GM19099 (cell line): Measurements from ENCODE around the gene SMAD7.

Experiments used
- POLR2A ChIP-seq: IDR thresholded peaks from 3 replicates; pipeline ENCODE4 v1.6.1; 2011; ENCODE audit warnings: low read depth; ENCODE audit not compliant: insufficient read length; ENCODE audit errors: extremely low read depth

SMAD7 gene

DNA sequence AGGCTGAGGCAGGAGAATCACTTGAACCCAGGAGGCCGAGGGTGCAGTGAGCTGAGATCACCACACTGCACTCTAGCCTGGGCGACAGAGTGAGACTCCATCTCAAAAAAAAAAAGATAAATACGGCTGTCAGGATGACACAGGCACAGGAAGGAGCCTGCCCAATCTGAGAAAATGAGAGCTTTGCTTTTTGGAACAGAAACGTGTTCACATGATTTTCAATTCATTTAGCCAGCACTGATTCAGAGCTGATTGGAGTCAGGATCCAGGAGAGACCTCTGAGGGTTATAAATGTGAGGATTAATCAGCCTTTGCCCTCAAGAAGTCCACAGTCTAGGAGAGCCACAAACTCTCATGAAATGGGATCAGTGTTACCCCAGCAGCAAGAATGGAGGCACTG, 6.9 kb upstream of the SMAD7 start:
- no peak for TF ChIP-seq POLR2A

DNA sequence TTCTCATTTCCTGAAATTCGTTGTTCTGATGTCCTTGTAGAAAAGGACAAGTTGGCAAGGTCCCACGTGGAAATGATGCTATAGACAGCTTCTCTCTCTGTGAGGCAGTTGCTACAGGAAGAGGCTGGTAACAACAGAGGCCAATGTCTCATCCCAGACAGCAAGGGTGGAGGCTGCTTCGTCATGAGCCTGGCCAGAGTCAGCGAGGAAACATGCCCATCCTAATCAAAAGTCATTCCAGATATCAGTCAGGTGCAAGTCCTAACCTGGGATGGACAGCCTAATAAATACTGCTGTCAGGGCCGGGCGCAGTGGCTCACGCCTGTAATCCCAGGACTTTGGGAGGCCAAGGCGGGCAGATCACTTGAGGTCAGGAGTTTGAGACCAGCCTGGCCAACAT, 6.4 kb upstream of the SMAD7 start:
- no peak for TF ChIP-seq POLR2A

DNA sequence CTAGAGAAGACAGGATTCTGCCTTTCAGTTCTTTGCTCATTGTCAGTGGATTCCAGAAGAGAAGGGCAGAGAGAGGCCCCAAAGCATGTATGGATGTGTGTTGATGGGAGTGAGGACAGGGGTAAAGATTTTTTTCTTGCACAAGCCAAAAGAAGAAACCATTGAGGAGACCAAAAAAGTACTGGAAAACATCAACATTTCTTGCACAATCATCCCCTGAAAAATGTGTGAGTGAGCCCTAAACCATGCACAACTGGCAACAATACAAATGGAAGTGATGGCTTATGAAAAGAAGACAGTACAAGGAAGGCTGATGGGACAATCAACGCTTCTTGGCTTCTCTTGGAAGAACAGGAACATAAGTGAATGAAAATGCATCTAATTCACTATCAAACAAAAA, 5.6 kb upstream of the SMAD7 start:
- no peak for TF ChIP-seq POLR2A

DNA sequence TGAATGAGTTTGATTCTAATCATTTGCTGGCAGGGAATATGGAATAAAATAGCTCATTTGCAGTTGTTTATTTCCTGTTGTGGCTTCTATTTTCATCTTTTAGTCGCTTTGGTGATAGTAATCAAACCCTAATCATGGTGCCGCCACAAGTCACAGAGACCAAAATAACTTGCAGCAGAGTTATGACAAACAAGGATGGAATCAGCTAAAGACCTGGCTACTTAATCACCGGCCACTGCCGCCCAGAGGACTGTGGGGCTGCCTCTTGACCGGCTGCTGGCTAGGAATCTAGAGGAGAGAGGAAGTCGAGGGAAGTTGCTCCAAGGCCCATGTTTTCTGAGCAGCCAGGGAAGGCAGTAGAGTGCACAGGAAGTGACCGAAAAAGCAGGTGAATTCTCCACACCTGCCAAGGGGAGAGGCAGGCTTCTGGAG, 5.1 kb upstream of the SMAD7 start:
- no peak for TF ChIP-seq POLR2A

DNA sequence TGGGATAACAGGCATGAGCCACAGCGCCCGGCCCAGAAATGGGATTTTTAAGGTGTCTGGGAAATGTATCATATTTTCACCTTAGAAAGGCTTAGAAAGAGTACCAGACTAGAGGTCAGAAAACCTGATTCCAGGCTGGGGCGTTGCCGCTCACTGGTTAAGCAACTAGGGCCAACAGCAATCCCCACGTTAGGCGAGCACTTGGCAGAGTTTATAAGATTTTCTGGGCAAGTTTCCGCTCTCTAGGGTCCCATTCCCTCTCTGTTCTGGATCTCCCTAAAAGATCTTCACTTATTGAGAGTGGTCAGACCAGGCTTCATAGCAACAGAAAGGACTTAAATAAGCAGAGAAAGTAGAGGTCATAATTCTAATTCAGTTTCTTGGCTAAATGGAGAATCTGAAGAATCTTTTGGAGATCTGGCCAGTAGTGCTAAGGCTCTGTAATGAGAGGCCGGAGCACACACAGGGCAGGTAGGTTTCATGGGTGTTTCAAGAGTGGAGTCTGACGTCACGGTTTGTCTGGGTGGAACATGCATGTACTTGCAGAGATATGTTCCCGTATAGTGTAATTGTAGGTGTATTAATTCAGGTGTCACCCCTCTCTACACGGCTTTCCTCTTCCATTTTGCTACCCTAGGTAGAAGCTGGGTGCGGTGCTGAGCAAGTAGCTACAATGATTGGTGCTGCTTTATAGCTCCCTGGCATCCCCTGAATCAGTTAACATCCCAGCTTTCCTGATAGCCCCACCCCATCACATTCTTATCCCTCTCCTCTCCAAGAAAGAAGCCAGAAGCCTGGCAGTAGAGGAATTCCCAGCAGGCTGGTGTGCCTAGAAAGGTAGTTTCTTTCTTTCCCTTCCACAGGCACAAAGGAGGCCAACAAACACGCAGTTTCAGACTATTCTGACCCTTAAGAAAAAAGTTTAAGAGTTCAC, 4.4 kb upstream of the SMAD7 start:
- TF ChIP-seq POLR2A: no peak

DNA sequence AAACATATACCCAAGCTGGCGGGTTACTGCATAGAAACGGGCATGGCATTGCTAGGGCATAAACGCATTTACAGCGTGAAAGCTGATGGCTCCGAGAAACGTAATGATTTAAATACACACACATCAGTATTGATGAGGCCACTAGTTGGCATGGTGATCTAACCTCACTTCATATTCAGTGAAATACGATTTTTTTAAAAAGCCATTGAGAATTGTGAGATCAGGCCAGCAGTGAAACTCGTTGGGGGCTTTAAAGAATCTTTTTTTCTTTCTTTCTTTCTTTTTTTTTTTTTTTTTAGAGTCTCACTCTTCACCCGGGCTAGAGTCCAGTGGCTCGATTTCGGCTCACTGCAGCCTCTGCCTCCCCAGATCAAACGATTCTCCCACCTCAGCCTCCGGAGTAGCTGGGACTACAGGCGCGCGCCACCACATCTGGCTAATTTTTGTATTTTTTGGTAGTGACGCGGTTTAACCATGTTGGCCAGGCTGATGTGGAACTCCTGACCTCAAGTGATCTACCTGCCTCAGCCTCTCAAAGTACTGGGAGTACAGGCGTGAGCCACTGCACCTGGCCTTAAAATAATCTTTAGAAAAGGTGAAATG, 2.4 kb upstream of the SMAD7 start:
- no peak for TF ChIP-seq POLR2A

DNA sequence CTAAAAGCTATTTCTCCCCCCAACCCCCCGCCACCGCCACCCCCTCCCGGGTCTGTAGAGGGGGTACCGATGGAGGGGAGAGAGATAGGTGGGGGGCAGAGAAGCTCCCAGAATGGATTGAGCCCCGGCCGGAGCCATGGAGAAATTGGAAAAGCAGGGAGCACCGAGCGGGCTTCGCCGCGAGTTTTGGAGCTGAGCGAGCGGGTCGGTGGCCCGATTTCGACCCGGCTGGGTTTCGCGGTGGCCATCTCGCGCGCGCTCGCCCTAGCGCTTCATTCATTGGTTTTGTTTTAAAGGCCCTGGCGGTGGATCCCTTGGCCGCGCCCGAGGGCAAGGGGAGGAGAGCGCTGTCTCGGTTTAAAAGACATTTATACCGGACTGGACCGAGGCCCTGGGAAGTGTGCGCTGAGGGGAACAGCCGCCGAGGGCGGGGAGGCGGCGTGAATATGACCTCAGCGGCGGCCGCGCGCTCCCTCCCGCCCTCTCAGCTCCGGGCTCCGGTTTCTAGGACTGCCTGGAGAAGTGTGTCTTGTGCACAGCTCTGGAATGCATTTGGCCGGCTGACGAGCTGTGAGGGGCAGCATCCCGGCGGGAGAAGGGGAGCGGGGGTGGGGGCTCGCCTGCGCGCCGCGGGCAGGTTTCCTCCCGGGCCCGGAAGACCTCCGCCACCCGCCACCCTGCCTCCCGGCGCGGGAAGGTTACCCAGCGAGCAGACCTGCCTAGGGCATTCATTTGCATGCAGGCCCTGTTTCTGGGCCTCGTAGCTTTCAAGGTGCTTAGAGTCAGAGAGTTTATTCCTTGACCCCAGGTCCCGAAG, 1.7 kb upstream of the SMAD7 start:
- TF ChIP-seq POLR2A: peak; percentile 57

DNA sequence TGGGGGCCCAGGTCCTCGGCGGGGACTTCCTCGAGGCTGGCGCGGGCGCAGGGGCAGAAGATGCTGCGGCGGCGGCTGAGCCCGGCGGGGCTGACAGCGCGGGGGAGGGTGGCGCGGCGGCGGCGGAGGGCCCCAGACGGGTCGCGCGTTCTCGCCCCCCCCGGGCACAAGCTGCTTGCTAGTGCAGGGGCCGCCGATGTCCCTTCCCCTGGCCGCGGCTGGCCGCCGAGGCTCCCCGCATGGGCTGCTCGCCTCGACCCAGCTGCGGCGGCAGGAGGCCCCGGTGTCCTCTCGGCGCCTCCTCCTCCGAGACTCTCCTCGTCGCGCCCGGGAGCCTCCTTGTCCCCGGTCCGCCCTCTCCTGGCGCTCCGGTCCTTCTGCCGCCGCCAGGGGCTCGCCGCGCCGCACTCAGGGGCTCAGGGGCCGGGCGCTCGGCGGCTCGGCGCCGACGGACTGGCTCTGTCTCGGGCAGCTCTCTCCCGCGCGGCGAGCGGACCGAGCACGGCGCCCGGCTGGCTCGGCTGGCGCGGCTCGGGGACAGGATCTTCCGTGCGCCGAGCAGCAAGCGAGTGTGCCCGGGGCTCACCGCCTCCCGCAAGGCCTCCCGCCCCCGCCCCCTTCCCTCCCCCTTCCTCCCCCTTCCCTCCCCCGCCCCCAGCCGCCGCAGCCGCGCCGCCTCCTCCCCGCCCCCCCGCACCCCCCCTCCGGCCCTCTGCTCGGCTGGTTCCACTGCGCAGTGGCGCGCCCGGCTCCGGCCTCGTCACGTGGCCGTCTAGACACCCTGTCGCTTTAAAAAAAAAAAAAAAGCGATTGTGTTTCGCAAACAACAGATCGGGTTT, 902 bp upstream of the SMAD7 start:
- peak; percentile 79 for TF ChIP-seq POLR2A

DNA sequence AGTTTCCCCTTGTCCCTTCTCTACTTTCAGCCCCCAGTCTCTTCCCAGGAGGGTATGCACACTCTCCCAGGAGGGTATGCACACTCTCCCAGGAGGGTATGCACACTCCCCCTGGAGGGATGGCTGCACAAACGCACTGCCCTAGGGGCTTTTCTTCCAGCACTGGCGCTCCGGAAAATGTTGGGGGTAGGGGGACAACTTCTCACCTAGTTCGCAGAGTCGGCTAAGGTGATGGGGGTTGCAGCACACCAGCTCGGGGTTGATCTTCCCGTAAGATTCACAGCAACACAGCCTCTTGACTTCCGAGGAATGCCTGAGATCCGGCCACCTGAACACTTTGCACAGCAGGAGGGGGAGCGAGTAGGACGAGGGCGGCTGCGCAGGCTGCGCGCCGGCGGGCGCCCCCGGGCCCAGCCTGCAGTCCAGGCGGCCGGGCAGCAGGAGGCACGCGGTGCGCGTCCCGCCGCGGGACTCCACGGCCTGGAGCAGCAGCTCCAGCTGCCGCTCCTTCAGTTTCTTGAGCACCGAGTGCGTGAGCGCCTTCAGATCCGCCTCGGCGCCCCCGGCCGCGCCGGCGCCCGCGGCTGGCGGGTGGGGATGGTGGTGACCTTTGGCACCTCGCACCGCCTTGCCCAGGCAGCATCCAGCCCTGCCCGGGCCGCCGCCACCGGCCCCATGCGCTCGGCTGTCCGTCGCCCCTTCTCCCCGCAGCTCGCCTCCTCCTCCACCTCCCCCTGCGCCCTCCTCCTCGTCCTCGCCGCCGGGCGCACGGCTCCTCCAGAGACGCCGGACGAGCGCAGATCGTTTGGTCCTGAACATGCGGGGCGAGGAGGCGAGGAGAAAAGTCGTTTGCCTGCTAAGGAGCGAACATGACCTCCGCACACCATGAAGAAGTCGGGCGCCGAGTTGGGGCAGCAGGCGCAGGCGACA, 894 bp downstream of the SMAD7 start:
- TF ChIP-seq POLR2A: peak; percentile 29

DNA sequence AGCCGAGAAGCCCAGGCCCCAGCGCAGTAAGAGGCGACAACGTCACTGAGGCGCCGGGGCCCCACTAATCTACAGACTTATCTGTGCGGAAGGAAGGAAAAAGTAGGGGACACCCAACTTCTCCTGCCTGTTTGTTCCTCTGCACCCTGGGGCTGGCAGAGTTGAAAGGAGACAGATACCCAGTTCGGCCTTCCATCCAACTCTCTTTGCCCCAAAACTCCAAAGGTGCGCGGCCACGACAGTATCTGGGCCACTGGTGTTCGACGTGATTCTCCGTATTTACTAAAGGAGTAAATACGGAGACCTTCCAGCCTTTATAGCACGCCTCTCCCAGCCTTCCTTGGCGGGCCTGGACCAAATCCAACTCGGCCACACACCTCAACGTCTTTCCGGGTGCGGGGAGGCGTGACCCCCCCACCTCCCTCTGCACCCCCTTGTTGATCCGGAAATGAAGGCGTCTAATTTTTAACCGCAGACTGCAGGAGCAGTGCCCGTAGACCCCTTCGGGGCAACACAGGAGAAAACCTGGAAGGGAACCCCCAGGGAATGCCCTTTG, 1.6 kb downstream of the SMAD7 start:
- no peak for TF ChIP-seq POLR2A

DNA sequence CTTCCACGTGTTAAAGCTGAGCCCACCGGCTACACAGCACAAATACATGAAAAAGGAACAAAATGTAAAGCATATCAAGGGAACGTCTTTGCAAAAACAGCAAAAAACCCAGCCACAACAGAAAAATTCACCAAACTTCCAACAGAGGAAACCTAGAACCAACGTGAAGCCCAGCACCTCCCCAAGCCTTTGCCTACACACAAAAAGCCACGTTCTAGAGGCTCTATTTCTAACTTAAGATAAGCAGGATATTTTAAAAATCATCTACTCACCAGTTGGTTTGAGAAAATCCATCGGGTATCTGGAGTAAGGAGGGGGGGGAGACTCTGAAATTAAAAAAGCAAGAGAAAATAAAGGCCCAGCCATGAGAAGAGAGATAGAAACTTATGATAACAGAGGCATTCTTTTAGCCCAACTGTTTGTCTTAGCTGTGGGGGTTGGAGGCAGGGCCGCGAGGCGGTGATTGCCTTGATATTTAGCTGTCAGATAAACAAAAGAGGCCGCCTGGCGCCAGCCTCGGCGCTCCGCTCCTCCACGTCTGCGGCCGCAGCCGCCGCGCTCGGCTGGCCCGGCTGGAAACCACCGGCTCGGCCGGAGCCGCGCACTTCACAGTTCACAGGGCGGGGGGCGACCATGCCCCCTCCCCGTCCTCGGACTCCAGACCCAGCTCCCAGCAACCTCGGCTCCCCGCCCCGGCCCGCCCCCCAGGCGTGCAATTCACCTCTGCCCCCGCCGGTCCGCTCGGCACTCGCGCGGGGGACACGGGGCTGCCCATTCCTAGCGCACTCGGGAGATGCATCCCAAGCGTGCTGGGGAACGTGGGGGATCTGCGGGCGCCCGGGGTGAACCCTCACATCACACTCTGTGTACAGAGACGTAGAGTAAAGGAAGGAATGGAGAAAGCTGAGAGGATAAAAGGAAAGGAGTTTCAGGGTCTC, 2.4 kb downstream of the SMAD7 start:
- TF ChIP-seq POLR2A: peak; percentile 8

DNA sequence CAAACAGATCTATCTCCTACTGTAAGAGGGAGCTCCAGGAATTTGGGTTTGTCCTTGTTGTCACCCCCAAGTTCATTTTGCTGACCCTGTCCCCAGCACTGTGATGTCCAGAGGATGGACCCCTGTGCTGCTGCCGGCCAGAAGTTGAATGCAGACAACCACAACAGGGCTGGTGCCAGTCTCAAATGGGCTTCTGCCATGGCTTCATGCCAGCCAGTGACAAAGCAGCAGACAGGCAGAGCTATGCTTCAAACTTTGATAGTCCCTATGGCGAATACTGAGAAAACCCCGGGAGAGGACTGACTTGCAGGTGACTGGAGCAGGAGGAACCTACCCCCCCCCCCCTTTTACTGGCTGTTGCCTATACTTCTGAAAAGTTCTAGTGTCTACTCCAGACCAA, 3.2 kb downstream of the SMAD7 start:
- TF ChIP-seq POLR2A: no peak
